Esophagus muscularis mucosa (tissue), 4 donors: ENCODE results near the gene MAP6D1. TPM values are rescaled to one million over a fixed set of nuclear protein-coding genes. Genes with fewer than 3 reads are reported as not detected.

ENCODE experiments used
- DNase-seq: peaks from one replicate; pipeline ENCODE4 v3.0.0-alpha.2; 2017; ENCODE audit errors: extremely low spot score
- H3K27ac ChIP-seq, 4 donors: fragments of 200-600 bp; sonication (generic); replicated peaks in 1 of 4; 1 replicate in 3 of 4; 2 replicates in 1 of 4; pipeline ENCODE4 v1.5.1; 2016 to 2019; ENCODE audit warnings: mild to moderate bottlenecking in 1 of 4
- H3K27me3 ChIP-seq, 4 donors: fragments of 200-600 bp; sonication (generic); one replicate each; pipeline versions ENCODE4 v1.5.1 to v1.6.0; 2016 to 2019
- H3K36me3 ChIP-seq, 4 donors: fragments of 200-600 bp; sonication (generic); one replicate each; pipeline ENCODE4 v1.5.1; 2016 to 2019
- H3K4me1 ChIP-seq, 4 donors: fragments of 200-600 bp; sonication (generic); one replicate each; pipeline ENCODE4 v1.5.1; 2016 to 2019
- H3K4me3 ChIP-seq, 4 donors: fragments of 200-600 bp; sonication (generic); 1 replicate in 2 of 4; 2 replicates in 2 of 4; pipeline ENCODE4 v1.5.1; 2016 to 2019; ENCODE audit warnings: mild to moderate bottlenecking in 4 of 4, moderate library complexity in 1 of 4
- H3K9me3 ChIP-seq, 4 donors: fragments of 200-600 bp; sonication (generic); 1 replicate in 3 of 4; 2 replicates in 1 of 4; pipeline ENCODE4 v1.5.1; 2016 to 2019
- EP300 ChIP-seq: sonication (generic); formaldehyde crosslinking; IDR thresholded peaks from one replicate; pipeline ENCODE4 v1.6.1; 2017; ENCODE audit warnings: antibody characterized with exemption
- POLR2A ChIP-seq: fragments of 450-650 bp; IDR thresholded peaks from one replicate; pipeline ENCODE4 v1.6.1; 2017; ENCODE audit warnings: antibody characterized with exemption, moderate library complexity, mild to moderate bottlenecking, low read depth
- POLR2AphosphoS5 ChIP-seq, 2 donors: sonication (generic); formaldehyde crosslinking; IDR thresholded peaks; one replicate each; pipeline ENCODE4 v1.6.1; 2017; ENCODE audit warnings: antibody characterized with exemption in 2 of 2
- WGBS: methylation state at CpG from one replicate; pipeline ENCODE4 v1.1.5; 2018; 5-methylcytosine and 5-hydroxymethylcytosine counted together
- intact Hi-C: fragments of 100-400 bp; cut with DNase I; formaldehyde crosslinking; loops from one replicate; pipeline ENCODE4 v1.15.1; 2023
- total RNA-seq, 4 donors: library from RNA; depleted of rRNA; stranded (reverse); fragments of >200 nt; gene quantifications; one replicate each; pipeline versions ENCODE4 v1.1.0 to v1.2.1, GENCODE V29; 2016
- TF ChIP-seq, protein P1 (sequence below), 3 experiments: fragments of 200-600 bp in 2 of 3; fragments of 450-650 bp in 1 of 3; sonication (generic) in 2 of 3; IDR thresholded peaks; one replicate each; pipeline ENCODE4 v1.5.1; 2017 to 2019; ENCODE audit warnings: antibody characterized with exemption in 3 of 3, mild to moderate bottlenecking in 2 of 3, moderate library complexity in 1 of 3

MAP6D1 gene
- total RNA-seq, 4 donors from 2014 or later = 0.42 to 2.9 (median 2.4) TPM

DNA sequence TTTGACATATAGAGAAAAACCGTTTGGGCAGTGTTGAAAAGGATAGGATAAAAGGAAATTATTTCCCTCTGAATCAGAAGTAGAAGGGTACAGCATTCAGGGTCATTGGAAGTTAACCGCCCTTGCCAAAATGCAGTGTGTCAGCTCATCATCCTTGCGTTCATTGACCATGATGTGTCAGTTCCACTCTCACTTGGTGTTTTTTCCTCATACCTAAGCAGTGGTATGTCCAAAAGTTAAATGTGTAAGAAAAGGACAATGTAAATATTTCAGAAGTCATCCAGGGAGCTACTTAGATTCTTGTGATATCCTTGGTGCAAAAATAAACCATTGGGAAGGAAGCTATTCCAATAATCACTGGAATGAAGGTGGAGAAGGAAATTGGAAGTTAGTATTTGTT, 50.7 kb downstream of the MAP6D1 start:
- TF ChIP-seq POLR2AphosphoS5 (IDR thresholded peaks at IDR 0.05) = no peak
- TF ChIP-seq EP300 = no peak
- no peak for DNase-seq
- 77% methylated on average over 3 of the region's 3 CpGs for WGBS
- H3K36me3 ChIP-seq = peaks cover 50 to 91% (median 66%) of the 10 kb centered on the region in 4 donors
- H3K4me1 ChIP-seq = no peaks in the 10 kb centered on the region
- no peaks in the 10 kb centered on the region for H3K9me3 ChIP-seq
- no peak overlapping the region for H3K4me3 ChIP-seq
- H3K27me3 ChIP-seq = no peaks in the 10 kb centered on the region
- intact Hi-C loops = no loop called here
- no peak overlapping the region for H3K27ac ChIP-seq

DNA sequence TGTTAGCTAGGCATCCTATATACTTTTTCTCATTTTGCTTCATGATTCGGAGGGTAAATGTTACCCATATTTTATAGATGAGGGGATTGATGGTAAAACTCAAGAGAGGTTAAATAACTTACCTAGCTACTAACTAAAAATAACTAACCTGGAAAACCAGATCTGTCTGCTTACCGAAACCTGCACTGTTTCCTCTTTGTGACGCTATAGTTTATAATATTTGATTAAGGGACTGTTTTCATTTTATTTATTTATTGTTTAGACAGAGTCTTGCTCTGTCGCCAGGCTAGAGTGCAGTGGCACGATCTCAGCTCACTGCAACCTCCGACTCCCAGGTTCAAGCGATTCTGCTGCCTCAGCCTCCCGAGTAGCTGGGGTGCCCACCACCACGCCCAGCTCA, 55.9 kb downstream of the MAP6D1 start:
- intact Hi-C loops = no loop called here
- no peak for TF ChIP-seq POLR2AphosphoS5 (IDR thresholded peaks at IDR 0.05)
- TF ChIP-seq, protein P1, sequence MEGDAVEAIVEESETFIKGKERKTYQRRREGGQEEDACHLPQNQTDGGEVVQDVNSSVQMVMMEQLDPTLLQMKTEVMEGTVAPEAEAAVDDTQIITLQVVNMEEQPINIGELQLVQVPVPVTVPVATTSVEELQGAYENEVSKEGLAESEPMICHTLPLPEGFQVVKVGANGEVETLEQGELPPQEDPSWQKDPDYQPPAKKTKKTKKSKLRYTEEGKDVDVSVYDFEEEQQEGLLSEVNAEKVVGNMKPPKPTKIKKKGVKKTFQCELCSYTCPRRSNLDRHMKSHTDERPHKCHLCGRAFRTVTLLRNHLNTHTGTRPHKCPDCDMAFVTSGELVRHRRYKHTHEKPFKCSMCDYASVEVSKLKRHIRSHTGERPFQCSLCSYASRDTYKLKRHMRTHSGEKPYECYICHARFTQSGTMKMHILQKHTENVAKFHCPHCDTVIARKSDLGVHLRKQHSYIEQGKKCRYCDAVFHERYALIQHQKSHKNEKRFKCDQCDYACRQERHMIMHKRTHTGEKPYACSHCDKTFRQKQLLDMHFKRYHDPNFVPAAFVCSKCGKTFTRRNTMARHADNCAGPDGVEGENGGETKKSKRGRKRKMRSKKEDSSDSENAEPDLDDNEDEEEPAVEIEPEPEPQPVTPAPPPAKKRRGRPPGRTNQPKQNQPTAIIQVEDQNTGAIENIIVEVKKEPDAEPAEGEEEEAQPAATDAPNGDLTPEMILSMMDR (IDR thresholded peaks at IDR 0.05) = no peak
- no peak for TF ChIP-seq POLR2A
- no peak for TF ChIP-seq EP300
- Histone ChIP-seq H3K27me3 (no peaks in the 10 kb centered on the region), H3K9me3 (no peaks in the 10 kb centered on the region), H3K4me3 (no peak overlapping the region), H3K27ac (no peak overlapping the region), H3K36me3 (peaks cover 23 to 57% (median 35%) of the 10 kb centered on the region in 4 donors), H3K4me1 (peaks cover 0 to 21% (median 16%) of the 10 kb centered on the region in 4 donors)
- no peak for DNase-seq
- WGBS = 85% methylated on average over 9 of the region's 9 CpGs

DNA sequence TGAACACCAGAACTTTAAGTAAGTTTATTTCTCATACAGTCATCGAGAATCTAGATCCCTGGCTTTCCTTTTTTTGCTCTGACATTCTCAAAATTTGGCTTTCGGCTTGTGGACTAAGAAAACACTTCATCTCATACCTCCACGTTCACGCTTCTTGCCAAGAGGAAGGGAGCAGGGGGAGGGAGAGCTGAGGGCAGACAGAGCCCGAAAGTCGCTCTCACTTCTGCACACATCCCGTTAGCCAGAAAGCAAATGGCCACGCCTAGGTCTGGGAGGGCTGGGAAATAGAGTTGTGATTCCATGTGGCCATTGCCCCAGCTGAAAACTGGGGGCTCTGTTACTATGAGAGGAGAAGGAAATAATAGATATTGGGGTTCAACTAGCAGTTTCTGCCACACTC, 57.3 kb downstream of the MAP6D1 start:
- 74% methylated on average over 8 of the region's 8 CpGs for WGBS
- TF ChIP-seq POLR2AphosphoS5 (IDR thresholded peaks at IDR 0.05) (no peak), POLR2A (no peak), EP300 (no peak)
- TF ChIP-seq, protein P1 (IDR thresholded peaks at IDR 0.05) = no peak
- peaks cover 14 to 54% (median 29%) of the 10 kb centered on the region in 4 donors for H3K36me3 ChIP-seq
- no peak overlapping the region for H3K27ac ChIP-seq
- no peak overlapping the region for H3K4me3 ChIP-seq
- DNase-seq = no peak
- intact Hi-C loops = no loop called here
- H3K4me1 ChIP-seq = peaks cover 0 to 21% (median 16%) of the 10 kb centered on the region in 4 donors
- no peaks in the 10 kb centered on the region for H3K27me3 ChIP-seq
- H3K9me3 ChIP-seq = no peaks in the 10 kb centered on the region

DNA sequence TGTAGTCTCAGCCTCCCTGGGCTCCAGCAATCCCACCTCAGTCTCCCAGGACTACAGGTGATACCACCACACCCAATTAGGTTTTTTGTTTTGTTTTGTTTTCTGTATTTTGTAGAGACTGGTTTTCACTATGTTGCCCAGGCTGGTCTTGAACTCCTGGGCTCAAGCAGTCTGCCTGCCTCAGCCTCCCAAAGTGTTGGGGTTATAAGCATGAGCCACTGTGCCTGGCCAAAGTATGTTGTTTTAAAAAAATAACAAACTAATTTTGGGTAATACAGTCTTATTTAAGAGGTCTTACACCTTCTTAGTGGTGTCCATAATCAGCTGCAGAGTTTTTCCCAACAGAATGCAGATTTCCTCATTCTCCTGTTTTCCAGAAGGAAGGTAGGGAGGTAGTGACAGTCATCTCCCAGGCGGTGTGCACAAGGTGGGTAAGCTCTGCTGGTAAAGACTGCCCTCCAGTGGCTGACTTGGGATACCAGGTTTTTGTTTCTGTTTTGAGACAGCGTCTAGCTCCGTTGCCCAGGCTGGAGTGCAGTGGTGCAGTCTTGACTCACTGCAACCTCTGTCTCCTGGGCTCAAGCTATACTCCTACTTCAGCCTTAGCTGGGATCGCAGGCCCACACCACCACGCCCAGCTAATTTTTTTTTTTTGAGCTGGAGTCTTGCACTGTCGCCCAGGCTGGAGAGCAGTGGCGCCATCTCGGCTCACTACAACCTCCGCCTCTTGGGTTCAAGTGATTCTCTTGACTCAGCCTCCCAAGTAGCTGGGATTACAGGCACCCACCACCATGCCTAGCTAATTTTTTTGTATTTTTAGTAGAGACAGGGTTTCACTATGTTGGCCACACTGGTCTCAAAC, 58.4 kb downstream of the MAP6D1 start:
- intact Hi-C loops = loop anchor here (1.0 kb wide), 1 partner anchor 297 kb away; no protein-coding TSS in a partner anchor
- Histone ChIP-seq H3K27me3 (no peaks in the 10 kb centered on the region), H3K4me3 (no peak overlapping the region), H3K36me3 (peaks cover 14 to 54% (median 35%) of the 10 kb centered on the region in 4 donors), H3K4me1 (peaks cover 0 to 21% (median 16%) of the 10 kb centered on the region in 4 donors), H3K27ac (no peak overlapping the region), H3K9me3 (no peaks in the 10 kb centered on the region)
- no peak for DNase-seq
- 85% methylated on average over 7 of the region's 9 CpGs for WGBS
- TF ChIP-seq EP300 (no peak), POLR2A (no peak), POLR2AphosphoS5 (IDR thresholded peaks at IDR 0.05) (peak in 1 of 2 donors; percentile 38)
- TF ChIP-seq, protein P1 (IDR thresholded peaks at IDR 0.05) = peak; percentile 72 to 83 (median 77)

DNA sequence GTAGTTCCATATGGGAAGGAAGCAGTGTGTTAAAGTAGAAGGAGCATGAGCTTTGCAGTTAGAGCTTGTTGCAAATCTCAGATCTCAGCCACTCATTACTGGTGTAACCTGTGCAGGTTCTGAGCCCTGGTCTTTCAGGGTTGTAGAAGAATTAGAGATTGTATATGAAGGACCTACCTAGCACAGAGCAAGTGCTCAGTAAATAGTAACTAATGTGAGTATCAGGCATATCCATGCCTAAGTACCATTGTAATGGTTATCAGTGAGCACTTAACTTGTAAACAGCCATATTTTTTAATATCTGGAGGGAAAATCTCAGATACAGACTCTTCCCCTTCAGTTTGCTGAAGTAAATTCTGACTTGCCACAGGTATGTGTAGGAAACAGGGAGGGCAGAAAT, 59.3 kb downstream of the MAP6D1 start:
- peaks cover 0 to 21% (median 16%) of the 10 kb centered on the region in 4 donors for H3K4me1 ChIP-seq
- no peaks in the 10 kb centered on the region for H3K9me3 ChIP-seq
- H3K27me3 ChIP-seq = no peaks in the 10 kb centered on the region
- no peak overlapping the region for H3K27ac ChIP-seq
- intact Hi-C loops = no loop called here
- no peak overlapping the region for H3K4me3 ChIP-seq
- no peak for DNase-seq
- H3K36me3 ChIP-seq = peaks cover 17 to 60% (median 42%) of the 10 kb centered on the region in 4 donors
- TF ChIP-seq POLR2A = no peak
- TF ChIP-seq, protein P1 (IDR thresholded peaks at IDR 0.05) = no peak
- no peak for TF ChIP-seq EP300
- no peak for TF ChIP-seq POLR2AphosphoS5 (IDR thresholded peaks at IDR 0.05)

Other genes with a start within 250 kb of the MAP6D1 start
- 100 to 1,000 TPM in 3 of 4 donors, 10 to 100 TPM in 1; 87.5 to 166 (median 123) TPM for gene KLHL24, start 190.0 kb downstream of the MAP6D1 start, total RNA-seq
- gene YEATS2, start 127.8 kb downstream of the MAP6D1 start, total RNA-seq = 10 to 100 TPM; 18.2 to 34.3 (median 29.5) TPM
- 10 to 100 TPM; 40.2 to 57.1 (median 51.2) TPM for gene PARL, start 59.3 kb upstream of the MAP6D1 start, total RNA-seq
- gene ABCC5, start 192.3 kb upstream of the MAP6D1 start, total RNA-seq = 10 to 100 TPM in 3 of 4 donors, 1 to 10 TPM in 1; 9.8 to 20.2 (median 17.6) TPM
- gene HTR3D, start 206.2 kb upstream of the MAP6D1 start, total RNA-seq = not detected
- gene HTR3C, start 227.5 kb upstream of the MAP6D1 start, total RNA-seq = not detected